ENCODE data around the gene SACM1L. TPM values are rescaled to one million over a fixed set of nuclear protein-coding genes. Genes with fewer than 3 reads are reported as not detected.

The SACM1L gene
- total and polyA plus RNA-seq, 2 of the 13 experiments (the other 11 are each of a cell fraction or from before 2014, with no cell fraction given): 15.1 to 27.8 TPM

- no peak for TF ChIP-seq RERE (CRISPR knock-in tag; IDR thresholded peaks at IDR 0.05; ENCODE audit: low read depth)
- no peak for TF ChIP-seq ZBTB20 (CRISPR knock-in tag; IDR thresholded peaks at IDR 0.05; ENCODE audit: borderline replicate concordance, low read depth)
- no peak for TF ChIP-seq SRSF4 (IDR thresholded peaks at IDR 0.05; ENCODE audit: low read depth, low read length, poor library complexity, severe bottlenecking)
- TF ChIP-seq ZEB1 (IDR thresholded peaks at IDR 0.05; ENCODE audit: insufficient replicate concordance, low read depth): no peak
- no peak for TF ChIP-seq ZNF720 (CRISPR knock-in tag; IDR thresholded peaks at IDR 0.05)
- no peak for TF ChIP-seq ZNF790 (CRISPR knock-in tag; IDR thresholded peaks at IDR 0.05; ENCODE audit: borderline replicate concordance)
- no peak for TF ChIP-seq HDAC2 (CRISPR knock-in tag; IDR thresholded peaks at IDR 0.05)
- no peak for TF ChIP-seq ZNF747 (CRISPR knock-in tag; IDR thresholded peaks at IDR 0.05; ENCODE audit: borderline replicate concordance)
These were observed 74.1 kb downstream of the SACM1L start (continued) for GRCh38 chr3:45763303-45763675.
